Cardiac muscle cell (in vitro differentiated cells and primary cell): Measurements from ENCODE around the gene WNT1. TPM values are rescaled to one million over a fixed set of nuclear protein-coding genes. Genes with fewer than 3 reads are reported as not detected.

Experiments
- DNase-seq, 2 donors: peaks; one replicate each; pipeline versions ENCODE4 v3.0.0 to v3.0.0-alpha.2; 2010 to 2017; ENCODE audit warnings: low read depth in 1 of 2, low spot score in 1 of 2
- H3K27ac ChIP-seq: fragments of 200-600 bp; sonication (generic); 2 replicates; pipeline ENCODE4 v1.5.1; 2016
- H3K27me3 ChIP-seq: fragments of 200-600 bp; sonication (generic); 2 replicates; pipeline ENCODE4 v1.6.0; 2016; ENCODE audit warnings: control low read depth
- H3K36me3 ChIP-seq: fragments of 200-600 bp; sonication (generic); 2 replicates; pipeline ENCODE4 v1.5.1; 2016; ENCODE audit warnings: control low read depth
- H3K4me1 ChIP-seq: fragments of 200-600 bp; sonication (generic); 2 replicates; pipeline ENCODE4 v1.8.1; 2017; ENCODE audit warnings: low read depth, mild to moderate bottlenecking, mixed run types
- H3K4me3 ChIP-seq: fragments of 200-600 bp; sonication (generic); 2 replicates; pipeline ENCODE4 v1.5.1; 2016; ENCODE audit warnings: mild to moderate bottlenecking
- H3K9me3 ChIP-seq: fragments of 200-600 bp; sonication (generic); 2 replicates; pipeline ENCODE4 v1.5.1; 2017; ENCODE audit warnings: low read depth, mild to moderate bottlenecking, control low read depth
- polyA plus RNA-seq: library from polyadenylated mRNA; unstranded; fragments of >200 nt; fragmentation: Nextera tagmentation; extraction: Ambion mirVana; gene quantifications from 2 replicates; pipeline ENCODE4 v1.2.1, GENCODE V29; 2016
- total RNA-seq: library from RNA; depleted of rRNA; stranded (reverse); fragments of >200 nt; gene quantifications from 2 replicates; pipeline ENCODE4 v1.2.3, GENCODE V29; 2016
- TF ChIP-seq, protein P1 (sequence below): IDR thresholded peaks from 2 replicates; pipeline ENCODE4 v1.5.1; 2012; ENCODE audit warnings: low read depth, mild to moderate bottlenecking, low read length

WNT1 gene
- total and polyA plus RNA-seq, 2 experiments from 2014 or later, result not detected

DNA sequence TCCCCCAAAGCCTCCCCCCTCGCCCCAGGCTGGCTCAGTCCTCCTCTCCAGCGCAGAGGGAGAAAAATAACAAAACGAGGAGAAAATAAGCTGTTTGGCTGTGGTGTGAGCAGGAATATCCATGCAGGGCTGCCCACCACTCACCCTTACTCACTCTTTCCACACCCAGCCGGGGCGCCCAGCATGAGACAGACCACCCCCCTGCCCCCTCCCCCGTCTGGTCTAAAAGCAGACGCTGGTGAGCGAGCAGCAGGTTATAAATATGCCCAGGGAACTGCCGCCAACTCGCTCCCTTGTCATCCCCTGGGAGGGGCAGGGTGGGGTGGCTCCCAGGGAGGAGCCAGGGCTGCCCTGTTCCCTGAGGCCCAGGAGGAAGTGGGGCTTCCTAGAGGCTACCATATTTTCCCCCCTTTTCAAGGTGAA is 7.4 kb downstream of the WNT1 start:
- Histone ChIP-seq H3K27me3 (peaks cover 81% of the 10 kb centered on the region), H3K36me3 (no peaks in the 10 kb centered on the region), H3K4me3 (no peak overlapping the region), H3K27ac (no peak overlapping the region), H3K4me1 (peaks cover 6% of the 10 kb centered on the region), H3K9me3 (no peaks in the 10 kb centered on the region)
- DNase-seq, result peak in 1 of 2 donors; percentile 66
- TF ChIP-seq, protein P1, sequence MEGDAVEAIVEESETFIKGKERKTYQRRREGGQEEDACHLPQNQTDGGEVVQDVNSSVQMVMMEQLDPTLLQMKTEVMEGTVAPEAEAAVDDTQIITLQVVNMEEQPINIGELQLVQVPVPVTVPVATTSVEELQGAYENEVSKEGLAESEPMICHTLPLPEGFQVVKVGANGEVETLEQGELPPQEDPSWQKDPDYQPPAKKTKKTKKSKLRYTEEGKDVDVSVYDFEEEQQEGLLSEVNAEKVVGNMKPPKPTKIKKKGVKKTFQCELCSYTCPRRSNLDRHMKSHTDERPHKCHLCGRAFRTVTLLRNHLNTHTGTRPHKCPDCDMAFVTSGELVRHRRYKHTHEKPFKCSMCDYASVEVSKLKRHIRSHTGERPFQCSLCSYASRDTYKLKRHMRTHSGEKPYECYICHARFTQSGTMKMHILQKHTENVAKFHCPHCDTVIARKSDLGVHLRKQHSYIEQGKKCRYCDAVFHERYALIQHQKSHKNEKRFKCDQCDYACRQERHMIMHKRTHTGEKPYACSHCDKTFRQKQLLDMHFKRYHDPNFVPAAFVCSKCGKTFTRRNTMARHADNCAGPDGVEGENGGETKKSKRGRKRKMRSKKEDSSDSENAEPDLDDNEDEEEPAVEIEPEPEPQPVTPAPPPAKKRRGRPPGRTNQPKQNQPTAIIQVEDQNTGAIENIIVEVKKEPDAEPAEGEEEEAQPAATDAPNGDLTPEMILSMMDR, result no peak

DNA sequence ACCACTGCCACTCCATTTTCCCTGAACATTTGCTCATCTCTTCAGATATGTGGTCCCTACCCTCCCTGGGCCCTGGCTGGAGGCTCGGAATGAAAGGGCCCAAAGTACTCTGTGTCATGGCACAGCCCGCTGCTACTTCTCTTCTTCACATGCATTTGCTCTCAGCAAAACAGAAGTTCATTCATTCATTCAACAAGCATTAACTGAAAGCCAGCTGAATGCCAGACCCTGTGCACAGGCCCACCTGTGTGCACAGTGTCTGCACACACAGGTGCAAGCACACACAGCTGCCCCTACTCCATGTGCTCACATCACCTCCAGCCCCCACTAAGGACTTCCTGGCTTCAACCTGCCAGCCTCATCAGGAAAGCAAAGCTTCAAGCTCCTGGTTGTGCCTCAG is 7.8 kb downstream of the WNT1 start:
- H3K9me3 ChIP-seq, result no peaks in the 10 kb centered on the region
- peaks cover 2% of the 10 kb centered on the region for H3K4me1 ChIP-seq
- no peak for DNase-seq
- no peaks in the 10 kb centered on the region for H3K36me3 ChIP-seq
- peaks cover 77% of the 10 kb centered on the region for H3K27me3 ChIP-seq
- H3K27ac ChIP-seq, result no peak overlapping the region
- TF ChIP-seq, protein P1, result no peak
- H3K4me3 ChIP-seq, result no peak overlapping the region

- H3K27me3 ChIP-seq, result peaks cover 68% of the 10 kb centered on the region
- no peaks in the 10 kb centered on the region for H3K9me3 ChIP-seq
- TF ChIP-seq, protein P1, result no peak
- H3K4me1 ChIP-seq, result peaks cover 5% of the 10 kb centered on the region
- DNase-seq, result no peak
- no peak overlapping the region for H3K4me3 ChIP-seq
- no peaks in the 10 kb centered on the region for H3K36me3 ChIP-seq
- no peak overlapping the region for H3K27ac ChIP-seq
Observed at GRCh38 chr12:48986720-48987291, 8.7 kb downstream of the WNT1 start.

GRCh38 chr12:48988030-48988649 is 10.0 kb downstream of the WNT1 start:
- H3K27me3 ChIP-seq, result peaks cover 55% of the 10 kb centered on the region
- TF ChIP-seq, protein P1, result peak; percentile 88
- H3K4me1 ChIP-seq, result peaks cover 5% of the 10 kb centered on the region
- no peak overlapping the region for H3K4me3 ChIP-seq
- H3K36me3 ChIP-seq, result no peaks in the 10 kb centered on the region
- no peak overlapping the region for H3K27ac ChIP-seq
- peak; percentile 58 to 83 for DNase-seq
- no peaks in the 10 kb centered on the region for H3K9me3 ChIP-seq

GRCh38 chr12:48990552-48990951 is 12.4 kb downstream of the WNT1 start:
- DNase-seq, result no peak
- Histone ChIP-seq H3K27ac (no peak overlapping the region), H3K4me1 (peaks cover 5% of the 10 kb centered on the region), H3K4me3 (no peak overlapping the region), H3K27me3 (peaks cover 57% of the 10 kb centered on the region), H3K36me3 (no peaks in the 10 kb centered on the region), H3K9me3 (no peaks in the 10 kb centered on the region)
- TF ChIP-seq, protein P1, result no peak
